ENCODE measurements around the gene RDH13.
"Not testable (repeated sequence)": the region's sequence is repeated elsewhere in the genome, so short reads cannot be mapped to it uniquely, and the experiment has no call there.

RDH13 gene

GRCh38 chr19:55027472-55028337 lies 35.2 kb downstream of the RDH13 start:
- Mint-ChIP-seq H3K27ac (no peak overlapping the region), H3K9me3 (no peaks in the 10 kb centered on the region), H3K4me3 (no peak overlapping the region), H3K36me3 (peaks cover 4% of the 10 kb centered on the region), H3K4me1 (peaks cover 5% of the 10 kb centered on the region), H3K27me3 (no peaks in the 10 kb centered on the region)

- H3K4me1 Mint-ChIP-seq, H3K9me3 Mint-ChIP-seq, H3K4me3 Mint-ChIP-seq, H3K27ac Mint-ChIP-seq, H3K27me3 Mint-ChIP-seq, H3K36me3 Mint-ChIP-seq: not testable (repeated sequence)
Measured at GRCh38 chr19:55027140-55027471, 35.8 kb downstream of the RDH13 start.

- H3K36me3 Mint-ChIP-seq, result peaks cover 15% of the 10 kb centered on the region
- H3K27me3 Mint-ChIP-seq, result no peaks in the 10 kb centered on the region
- H3K4me1 Mint-ChIP-seq, result peaks cover 5% of the 10 kb centered on the region
- no peak overlapping the region for H3K4me3 Mint-ChIP-seq
- no peaks in the 10 kb centered on the region for H3K9me3 Mint-ChIP-seq
- no peak overlapping the region for H3K27ac Mint-ChIP-seq
Measured at GRCh38 chr19:55024111-55024510, 38.8 kb downstream of the RDH13 start.

GRCh38 chr19:55020351-55020750 lies 42.6 kb downstream of the RDH13 start:
- not testable (repeated sequence) for H3K4me3 Mint-ChIP-seq, H3K27ac Mint-ChIP-seq, H3K9me3 Mint-ChIP-seq, H3K27me3 Mint-ChIP-seq, H3K4me1 Mint-ChIP-seq
- peaks cover 21% of the 10 kb centered on the region for H3K36me3 Mint-ChIP-seq

- Mint-ChIP-seq H3K27ac (no peak overlapping the region), H3K4me1 (no peaks in the 10 kb centered on the region), H3K4me3 (no peak overlapping the region), H3K36me3 (peaks cover 26% of the 10 kb centered on the region), H3K9me3 (peaks cover 5% of the 10 kb centered on the region), H3K27me3 (no peaks in the 10 kb centered on the region)
Measured at GRCh38 chr19:55018633-55019032, 44.3 kb downstream of the RDH13 start.

GRCh38 chr19:55018216-55018615 lies 44.7 kb downstream of the RDH13 start:
- H3K9me3 Mint-ChIP-seq, result peaks cover 5% of the 10 kb centered on the region
- H3K27me3 Mint-ChIP-seq, result no peaks in the 10 kb centered on the region
- no peak overlapping the region for H3K27ac Mint-ChIP-seq
- H3K4me1 Mint-ChIP-seq, result no peaks in the 10 kb centered on the region
- peaks cover 29% of the 10 kb centered on the region for H3K36me3 Mint-ChIP-seq
- no peak overlapping the region for H3K4me3 Mint-ChIP-seq

GRCh38 chr19:55016017-55016416 lies 46.9 kb downstream of the RDH13 start:
- Mint-ChIP-seq H3K27ac (no peak overlapping the region), H3K4me3 (no peak overlapping the region), H3K9me3 (peaks cover 15% of the 10 kb centered on the region), H3K4me1 (no peaks in the 10 kb centered on the region), H3K36me3 (peaks cover 33% of the 10 kb centered on the region), H3K27me3 (no peaks in the 10 kb centered on the region)

- no peaks in the 10 kb centered on the region for H3K4me1 Mint-ChIP-seq
- peaks cover 21% of the 10 kb centered on the region for H3K9me3 Mint-ChIP-seq
- H3K27ac Mint-ChIP-seq, result no peak overlapping the region
- peaks cover 1% of the 10 kb centered on the region for H3K27me3 Mint-ChIP-seq
- H3K4me3 Mint-ChIP-seq, result no peak overlapping the region
- peaks cover 35% of the 10 kb centered on the region for H3K36me3 Mint-ChIP-seq
Measured at GRCh38 chr19:55015126-55015525, 47.8 kb downstream of the RDH13 start.

GRCh38 chr19:55014714-55015113 lies 48.2 kb downstream of the RDH13 start:
- Mint-ChIP-seq H3K4me3 (no peak overlapping the region), H3K36me3 (peaks cover 35% of the 10 kb centered on the region), H3K27me3 (peaks cover 1% of the 10 kb centered on the region), H3K9me3 (peaks cover 21% of the 10 kb centered on the region), H3K4me1 (no peaks in the 10 kb centered on the region), H3K27ac (no peak overlapping the region)

- Mint-ChIP-seq H3K9me3 (peaks cover 31% of the 10 kb centered on the region), H3K27ac (no peak overlapping the region), H3K4me3 (no peak overlapping the region), H3K4me1 (peaks cover 2% of the 10 kb centered on the region), H3K36me3 (peaks cover 45% of the 10 kb centered on the region), H3K27me3 (peaks cover 1% of the 10 kb centered on the region)
Measured at GRCh38 chr19:55013596-55013995, 49.4 kb downstream of the RDH13 start.

- Mint-ChIP-seq H3K4me1 (peaks cover 4% of the 10 kb centered on the region), H3K27ac (no peak overlapping the region), H3K36me3 (peaks cover 49% of the 10 kb centered on the region), H3K9me3 (peaks cover 41% of the 10 kb centered on the region), H3K27me3 (peaks cover 1% of the 10 kb centered on the region), H3K4me3 (no peak overlapping the region)
Measured at GRCh38 chr19:55012306-55012705, 50.6 kb downstream of the RDH13 start.

- Mint-ChIP-seq H3K9me3 (peaks cover 47% of the 10 kb centered on the region), H3K36me3 (peaks cover 57% of the 10 kb centered on the region), H3K4me1 (peaks cover 15% of the 10 kb centered on the region)
- not testable (repeated sequence) for H3K4me3 Mint-ChIP-seq, H3K27me3 Mint-ChIP-seq, H3K27ac Mint-ChIP-seq
Measured at GRCh38 chr19:55010561-55010960, 52.4 kb downstream of the RDH13 start.

- H3K27ac Mint-ChIP-seq, H3K27me3 Mint-ChIP-seq, H3K4me3 Mint-ChIP-seq: not testable (repeated sequence)
- Mint-ChIP-seq H3K9me3 (peaks cover 50% of the 10 kb centered on the region), H3K4me1 (peaks cover 15% of the 10 kb centered on the region), H3K36me3 (peaks cover 53% of the 10 kb centered on the region)
Measured at GRCh38 chr19:55008781-55009180, 54.2 kb downstream of the RDH13 start.

GRCh38 chr19:55008189-55008588 lies 54.8 kb downstream of the RDH13 start:
- Mint-ChIP-seq H3K4me1 (peaks cover 15% of the 10 kb centered on the region), H3K9me3 (peaks cover 50% of the 10 kb centered on the region), H3K27me3 (peaks cover 11% of the 10 kb centered on the region), H3K36me3 (peaks cover 49% of the 10 kb centered on the region)
- not testable (repeated sequence) for H3K27ac Mint-ChIP-seq, H3K4me3 Mint-ChIP-seq

GRCh38 chr19:55007537-55007936 lies 55.4 kb downstream of the RDH13 start:
- peaks cover 50% of the 10 kb centered on the region for H3K9me3 Mint-ChIP-seq
- peaks cover 12% of the 10 kb centered on the region for H3K27me3 Mint-ChIP-seq
- not testable (repeated sequence) for H3K27ac Mint-ChIP-seq, H3K4me3 Mint-ChIP-seq
- H3K36me3 Mint-ChIP-seq, result peaks cover 49% of the 10 kb centered on the region
- H3K4me1 Mint-ChIP-seq, result peaks cover 15% of the 10 kb centered on the region

- H3K4me3 Mint-ChIP-seq, result peak overlapping the region; percentile 37
- peaks cover 14% of the 10 kb centered on the region for H3K27me3 Mint-ChIP-seq
- H3K9me3 Mint-ChIP-seq, result peaks cover 49% of the 10 kb centered on the region
- not testable (repeated sequence) for H3K27ac Mint-ChIP-seq
- H3K4me1 Mint-ChIP-seq, result peaks cover 15% of the 10 kb centered on the region
- H3K36me3 Mint-ChIP-seq, result peaks cover 48% of the 10 kb centered on the region
Measured at GRCh38 chr19:55006795-55007194, 56.2 kb downstream of the RDH13 start.
